SK-N-SH (cell line): ENCODE data around the gene TDRD9.

Experiments used
- NRF1 ChIP-seq: IDR thresholded peaks from 2 replicates; pipeline ENCODE4 v1.6.1; 2012; ENCODE audit warnings: low read depth, mild to moderate bottlenecking, low read length
- POLR2AphosphoS5 ChIP-seq: IDR thresholded peaks from 2 replicates; pipeline ENCODE4 v1.6.1; 2012; ENCODE audit warnings: low read depth, low read length

DNA sequence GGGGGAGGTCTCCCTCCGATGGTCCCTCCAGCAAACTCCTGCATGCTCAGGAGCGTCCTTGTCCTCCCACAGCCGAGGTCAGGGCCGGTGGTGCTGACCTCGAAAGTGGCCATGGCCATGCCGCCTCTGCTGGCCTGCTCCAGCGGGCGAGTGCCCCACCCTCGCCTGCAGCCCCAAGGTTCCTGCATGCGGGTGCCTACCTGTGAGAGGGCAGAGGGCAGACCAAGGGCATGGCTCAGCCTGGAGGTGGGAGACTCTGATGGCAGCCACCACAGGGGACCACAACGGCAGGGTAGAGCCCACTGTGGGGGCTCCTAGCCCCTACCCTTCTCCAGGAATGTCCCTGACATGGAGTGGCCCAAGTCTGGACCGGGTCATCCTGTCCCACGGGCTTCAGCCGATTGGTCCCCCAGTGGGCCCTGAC is 42.7 kb upstream of the TDRD9 start:
- TF ChIP-seq NRF1: no peak
- no peak for TF ChIP-seq POLR2AphosphoS5
